GM19023 (cell line): ENCODE data around the gene RUBCN.

Experiments
- ATAC-seq: cut with Tn5 transposase; IDR thresholded peaks from one replicate; pipeline ENCODE4 v1.9.1; 2021; ENCODE audit warnings: mild to moderate bottlenecking, moderate library complexity; ENCODE audit not compliant: unreplicated experiment

Gene RUBCN

GRCh38 chr3:197736491-197737318, at the start of gene RUBCN:
TSS of gene RUBCN (minus strand) at chr3:197736904. CDS start at chr3:197736719, 185 bp downstream.
- peak; percentile 82 for ATAC-seq

- no peak for ATAC-seq
Measured at GRCh38 chr3:197784019-197784585, 47.4 kb upstream of the RUBCN start.

GRCh38 chr3:197782230-197782629, 45.5 kb upstream of the RUBCN start:
- ATAC-seq: peak; percentile 48

- ATAC-seq: no peak
Measured at GRCh38 chr3:197775317-197775716, 38.6 kb upstream of the RUBCN start.

GRCh38 chr3:197761784-197762183, 25.1 kb upstream of the RUBCN start:
- ATAC-seq: no peak

GRCh38 chr3:197758512-197758911, 21.8 kb upstream of the RUBCN start:
- ATAC-seq: no peak

GRCh38 chr3:197756704-197757103, 20.0 kb upstream of the RUBCN start:
- ATAC-seq: no peak

- ATAC-seq: no peak
Measured at GRCh38 chr3:197753263-197753662, 16.6 kb upstream of the RUBCN start.

- no peak for ATAC-seq
Measured at GRCh38 chr3:197752107-197752506, 15.4 kb upstream of the RUBCN start.

GRCh38 chr3:197750858-197751737, 14.4 kb upstream of the RUBCN start:
- no peak for ATAC-seq

- peak; percentile 39 for ATAC-seq
Measured at GRCh38 chr3:197750396-197750831, 13.7 kb upstream of the RUBCN start.

GRCh38 chr3:197749601-197750395, 13.1 kb upstream of the RUBCN start, which contains the start of gene FYTTD1:
TSS of gene FYTTD1 (plus strand) at chr3:197749883. CDS start at chr3:197749972, 89 bp downstream.
- peak; percentile 79 for ATAC-seq

GRCh38 chr3:197749315-197749600, 12.6 kb upstream of the RUBCN start:
- peak; percentile 44 for ATAC-seq

- ATAC-seq: no peak
Measured at GRCh38 chr3:197748597-197749314, 12.1 kb upstream of the RUBCN start.

GRCh38 chr3:197746801-197747237, 10.1 kb upstream of the RUBCN start:
- ATAC-seq: no peak

GRCh38 chr3:197746209-197746608, 9.5 kb upstream of the RUBCN start:
- ATAC-seq: no peak

GRCh38 chr3:197742787-197743186, 6.1 kb upstream of the RUBCN start:
- no peak for ATAC-seq

- ATAC-seq: no peak
Measured at GRCh38 chr3:197737749-197738462, 1.2 kb upstream of the RUBCN start.

GRCh38 chr3:197737319-197737649, 580 bp upstream of the RUBCN start:
- ATAC-seq: no peak
